ENCODE results near the gene GULP1. TPM values are rescaled to one million over a fixed set of nuclear protein-coding genes. Genes with fewer than 3 reads are reported as not detected.

Gene GULP1
- polyA plus RNA-seq, 1 donor (not counting 4 experiments of a cell fraction or from before 2014, with no cell fraction given): 11.7 TPM

DNA sequence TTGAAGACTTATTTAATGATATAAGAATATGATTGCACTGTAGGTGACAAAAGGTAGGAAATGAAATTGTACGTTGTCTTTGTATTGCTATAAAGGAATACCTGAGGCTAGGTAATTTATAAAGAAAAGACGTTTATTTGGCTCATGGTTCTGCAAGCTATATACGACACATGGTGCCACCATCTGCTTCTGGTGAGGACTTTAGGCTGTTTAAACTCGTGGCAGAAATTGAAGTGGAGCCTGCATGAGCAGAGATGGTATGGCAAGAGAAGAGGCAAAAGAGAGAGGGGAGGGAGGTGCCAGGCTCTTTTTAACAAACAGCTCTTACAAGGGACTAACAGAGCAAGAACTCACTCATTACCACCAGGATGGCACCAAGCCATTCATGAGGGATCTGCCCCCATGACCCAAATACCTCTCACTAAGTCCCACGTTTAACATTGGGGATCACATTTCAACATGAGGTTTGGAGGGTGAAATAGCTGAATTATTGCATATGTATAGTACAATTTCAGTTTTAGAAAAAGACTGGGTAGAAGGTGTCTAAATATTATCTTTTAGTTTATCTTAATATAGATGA, 86.8 kb downstream of the GULP1 start:
- TF ChIP-seq, protein P1, sequence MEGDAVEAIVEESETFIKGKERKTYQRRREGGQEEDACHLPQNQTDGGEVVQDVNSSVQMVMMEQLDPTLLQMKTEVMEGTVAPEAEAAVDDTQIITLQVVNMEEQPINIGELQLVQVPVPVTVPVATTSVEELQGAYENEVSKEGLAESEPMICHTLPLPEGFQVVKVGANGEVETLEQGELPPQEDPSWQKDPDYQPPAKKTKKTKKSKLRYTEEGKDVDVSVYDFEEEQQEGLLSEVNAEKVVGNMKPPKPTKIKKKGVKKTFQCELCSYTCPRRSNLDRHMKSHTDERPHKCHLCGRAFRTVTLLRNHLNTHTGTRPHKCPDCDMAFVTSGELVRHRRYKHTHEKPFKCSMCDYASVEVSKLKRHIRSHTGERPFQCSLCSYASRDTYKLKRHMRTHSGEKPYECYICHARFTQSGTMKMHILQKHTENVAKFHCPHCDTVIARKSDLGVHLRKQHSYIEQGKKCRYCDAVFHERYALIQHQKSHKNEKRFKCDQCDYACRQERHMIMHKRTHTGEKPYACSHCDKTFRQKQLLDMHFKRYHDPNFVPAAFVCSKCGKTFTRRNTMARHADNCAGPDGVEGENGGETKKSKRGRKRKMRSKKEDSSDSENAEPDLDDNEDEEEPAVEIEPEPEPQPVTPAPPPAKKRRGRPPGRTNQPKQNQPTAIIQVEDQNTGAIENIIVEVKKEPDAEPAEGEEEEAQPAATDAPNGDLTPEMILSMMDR (optimal IDR thresholded peaks at IDR 0.05 in 1 of 3, IDR thresholded peaks at IDR 0.05 in 1 of 3, conservative IDR thresholded peaks at IDR 0.05 in 1 of 3; ENCODE audit: extremely low read depth in 1 of 3, insufficient read depth in 2 of 3, low read length in 3 of 3): no peak
- no peak for TF ChIP-seq EZH2 (IDR thresholded peaks at IDR 0.05; ENCODE audit: low read length)
- no peaks in the 10 kb centered on the region for H3K9me3 ChIP-seq (ENCODE audit: control insufficient read depth, low read depth, low read length)
- no peak overlapping the region for H3K27ac ChIP-seq (ENCODE audit: control insufficient read depth, insufficient read depth, low read length)
- H4K20me1 ChIP-seq (ENCODE audit: control insufficient read depth, extremely low read depth, insufficient read depth, low read length): no peaks in the 10 kb centered on the region
- no peak for DNase-seq (ENCODE audit: low read depth, low spot score)
- H3K79me2 ChIP-seq (ENCODE audit: control insufficient read depth, insufficient read depth, low read length): no peaks in the 10 kb centered on the region
- no peak overlapping the region for H3K9ac ChIP-seq (ENCODE audit: control insufficient read depth, extremely low read depth, insufficient read depth, low read length)
- H3K9me1 ChIP-seq (ENCODE audit: control insufficient read depth, extremely low read depth, insufficient read depth, low read length): no peaks in the 10 kb centered on the region
- dilution Hi-C loops (cut with MboI; ENCODE audit: extremely low pct_ligation_motif_present, low sequenced_read_pairs): no loop called here
- H3K4me1 ChIP-seq (ENCODE audit: control insufficient read depth, extremely low read depth, insufficient read depth, low read length): peaks cover 14% of the 10 kb centered on the region
- H3K27me3 ChIP-seq (ENCODE audit: control insufficient read depth, extremely low read depth, insufficient read depth, low read length): no peaks in the 10 kb centered on the region
- no peak overlapping the region for H2AFZ ChIP-seq (ENCODE audit: control insufficient read depth, low read length)
- no peak overlapping the region for H3K4me3 ChIP-seq (ENCODE audit: control insufficient read depth in 2 of 3, extremely low read depth in 1 of 3, insufficient read depth in 2 of 3, low read depth in 1 of 3, low read length in 3 of 3)
- no peaks in the 10 kb centered on the region for H3K36me3 ChIP-seq (ENCODE audit: control insufficient read depth in 2 of 2, extremely low read depth in 1 of 2, insufficient read depth in 2 of 2, low read length in 2 of 2)
- FAIRE-seq: no peak
- no peak overlapping the region for H3K4me2 ChIP-seq (ENCODE audit: control insufficient read depth, extremely low read depth, insufficient read depth, low read depth, low read length)

DNA sequence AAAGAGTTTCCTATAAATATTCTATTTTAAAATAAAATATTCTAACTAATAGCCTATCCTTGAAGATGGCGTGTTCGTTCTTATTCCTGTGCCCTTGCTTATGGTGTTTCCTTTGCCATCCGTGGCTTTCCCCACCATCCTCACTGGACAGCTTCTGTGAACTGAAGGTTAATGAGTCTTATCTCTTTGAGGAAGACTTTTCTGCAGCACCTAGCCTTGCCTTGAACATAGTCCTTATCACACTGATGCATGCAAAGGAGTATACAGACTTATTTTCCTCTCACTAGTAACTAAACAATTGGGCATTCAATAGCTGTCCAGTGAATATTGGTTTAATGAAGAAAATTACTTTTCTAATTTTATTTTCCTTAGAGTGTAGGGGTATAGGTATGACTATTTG, 88.1 kb downstream of the GULP1 start:
- H3K4me3 ChIP-seq (ENCODE audit: control insufficient read depth in 2 of 3, extremely low read depth in 1 of 3, insufficient read depth in 2 of 3, low read depth in 1 of 3, low read length in 3 of 3): no peak overlapping the region
- no peaks in the 10 kb centered on the region for H3K79me2 ChIP-seq (ENCODE audit: control insufficient read depth, insufficient read depth, low read length)
- H3K27ac ChIP-seq (ENCODE audit: control insufficient read depth, insufficient read depth, low read length): no peak overlapping the region
- H3K36me3 ChIP-seq (ENCODE audit: control insufficient read depth in 2 of 2, extremely low read depth in 1 of 2, insufficient read depth in 2 of 2, low read length in 2 of 2): no peaks in the 10 kb centered on the region
- no peaks in the 10 kb centered on the region for H4K20me1 ChIP-seq (ENCODE audit: control insufficient read depth, extremely low read depth, insufficient read depth, low read length)
- H3K9me3 ChIP-seq (ENCODE audit: control insufficient read depth, low read depth, low read length): no peaks in the 10 kb centered on the region
- no peaks in the 10 kb centered on the region for H3K9me1 ChIP-seq (ENCODE audit: control insufficient read depth, extremely low read depth, insufficient read depth, low read length)
- no peak overlapping the region for H2AFZ ChIP-seq (ENCODE audit: control insufficient read depth, low read length)
- H3K27me3 ChIP-seq (ENCODE audit: control insufficient read depth, extremely low read depth, insufficient read depth, low read length): no peaks in the 10 kb centered on the region
- no peak for TF ChIP-seq EZH2 (IDR thresholded peaks at IDR 0.05; ENCODE audit: low read length)
- TF ChIP-seq, protein P1 (optimal IDR thresholded peaks at IDR 0.05 in 1 of 3, IDR thresholded peaks at IDR 0.05 in 1 of 3, conservative IDR thresholded peaks at IDR 0.05 in 1 of 3; ENCODE audit: extremely low read depth in 1 of 3, insufficient read depth in 2 of 3, low read length in 3 of 3): no peak
- FAIRE-seq (no peak), DNase-seq (ENCODE audit: low read depth, low spot score) (no peak)
- dilution Hi-C loops (cut with MboI; ENCODE audit: extremely low pct_ligation_motif_present, low sequenced_read_pairs): no loop called here
- no peak overlapping the region for H3K9ac ChIP-seq (ENCODE audit: control insufficient read depth, extremely low read depth, insufficient read depth, low read length)
- H3K4me1 ChIP-seq (ENCODE audit: control insufficient read depth, extremely low read depth, insufficient read depth, low read length): peaks cover 14% of the 10 kb centered on the region
- no peak overlapping the region for H3K4me2 ChIP-seq (ENCODE audit: control insufficient read depth, extremely low read depth, insufficient read depth, low read depth, low read length)
